Activated CD4-positive, alpha-beta T cell treated with anti-CD3 and anti-CD28 coated beads for 36 hours (primary cell): ENCODE results near the gene UBXN2A. TPM values are rescaled to one million over a fixed set of nuclear protein-coding genes. Genes with fewer than 3 reads are reported as not detected.
"Not testable (repeated sequence)": the region's sequence is repeated elsewhere in the genome, so short reads cannot be mapped to it uniquely, and the experiment has no call there.

Experiments
- ATAC-seq: fragments of 200-7000 bp; cut with Tn5 transposase; one replicate; pipeline ENCODE4 v1.10.0; 2021; ENCODE audit warnings: mild to moderate bottlenecking, moderate library complexity
- CTCF ChIA-PET: fragments of 350-600 bp; sonication (Branson Sonifier 250); formaldehyde crosslinking; loops from one replicate; lab custom pipeline; 2021; ENCODE audit warnings: antibody characterized with exemption; lab: Charles Lee
- POLR2A ChIA-PET: fragments of 350-600 bp; sonication (Branson Sonifier 250); formaldehyde crosslinking; loops from one replicate; lab custom pipeline; 2021; ENCODE audit warnings: antibody characterized with exemption, inconsistent platforms; lab: Charles Lee
- DNase-seq: peaks from one replicate; pipeline ENCODE4 v3.0.0-alpha.2; 2020
- H3K27ac Mint-ChIP-seq: one replicate; pipeline ENCODE4 v1.8.0; 2021; ENCODE audit warnings: mixed read lengths
- H3K27me3 Mint-ChIP-seq: one replicate; pipeline ENCODE4 v1.8.0; 2021; ENCODE audit warnings: mixed read lengths
- H3K36me3 Mint-ChIP-seq: one replicate; pipeline ENCODE4 v1.8.0; 2021; ENCODE audit warnings: low read depth, mixed read lengths
- H3K4me1 Mint-ChIP-seq: one replicate; pipeline ENCODE4 v1.8.0; 2021; ENCODE audit warnings: mixed read lengths
- H3K4me3 Mint-ChIP-seq: one replicate; pipeline ENCODE4 v1.8.0; 2021; ENCODE audit warnings: mild to moderate bottlenecking, moderate library complexity, mixed read lengths
- H3K9me3 Mint-ChIP-seq: one replicate; pipeline ENCODE4 v1.8.0; 2021; ENCODE audit warnings: low read depth, mixed read lengths
- intact Hi-C, 2 experiments: fragments of 100-400 bp; cut with DNase I in 1 of 2; cut with micrococcal nuclease in 1 of 2; formaldehyde crosslinking; loops; one replicate each; pipeline versions ENCODE4 v1.14.2 to v1.15.1; 2022 to 2024; cut with DNase I, micrococcal nuclease
- total RNA-seq, 2 experiments: library from RNA; stranded (reverse); gene quantifications; one replicate each; pipeline ENCODE4 v1.2.3, GENCODE V29; 2021

The UBXN2A gene
- total RNA-seq, 2 experiments from 2014 or later, result 9.1 to 10.5 TPM

GRCh38 chr2:24022975-24023575, 82.8 kb downstream of the UBXN2A start:
- no peak overlapping the region for H3K4me3 Mint-ChIP-seq
- DNase-seq (no peak), ATAC-seq (no peak)
- H3K9me3 Mint-ChIP-seq, result no peaks in the 10 kb centered on the region
- no peaks in the 10 kb centered on the region for H3K4me1 Mint-ChIP-seq
- H3K36me3 Mint-ChIP-seq, result peaks cover 9% of the 10 kb centered on the region
- ChIA-PET POLR2A (no interaction called here), CTCF (no interaction called here)
- H3K27me3 Mint-ChIP-seq, result no peaks in the 10 kb centered on the region
- intact Hi-C loops, result no loop called here
- H3K27ac Mint-ChIP-seq, result no peak overlapping the region

- ChIA-PET CTCF (no interaction called here), POLR2A (no interaction called here)
- Mint-ChIP-seq H3K4me1 (no peaks in the 10 kb centered on the region), H3K27me3 (no peaks in the 10 kb centered on the region), H3K9me3 (no peaks in the 10 kb centered on the region), H3K27ac (no peak overlapping the region), H3K36me3 (peaks cover 13% of the 10 kb centered on the region), H3K4me3 (no peak overlapping the region)
- no peak for ATAC-seq
- intact Hi-C loops, result no loop called here
- DNase-seq, result no peak
These were observed 83.8 kb downstream of the UBXN2A start for GRCh38 chr2:24024018-24024417.

GRCh38 chr2:24024996-24025663, 84.9 kb downstream of the UBXN2A start:
- intact Hi-C loops, result no loop called here
- no peaks in the 10 kb centered on the region for H3K4me1 Mint-ChIP-seq
- DNase-seq, result no peak
- no peak overlapping the region for H3K27ac Mint-ChIP-seq
- ChIA-PET POLR2A (interaction anchor here (0.6 kb wide), 1 partner anchor 22 kb away, joined by 4 read pairs; no protein-coding TSS in a partner anchor), CTCF (interaction anchor here (0.7 to 1.3 kb wide), 2 partner anchors 58 to 146 kb away, joined by 3 read pairs; no protein-coding TSS in a partner anchor)
- no peaks in the 10 kb centered on the region for H3K9me3 Mint-ChIP-seq
- peaks cover 24% of the 10 kb centered on the region for H3K36me3 Mint-ChIP-seq
- ATAC-seq, result no peak
- H3K4me3 Mint-ChIP-seq, result no peak overlapping the region
- H3K27me3 Mint-ChIP-seq, result no peaks in the 10 kb centered on the region

- CTCF ChIA-PET, result interaction anchor here (0.5 to 1.3 kb wide), 2 partner anchors 54 to 57 kb away, joined by 3 read pairs; no protein-coding TSS in a partner anchor
These were observed 86.0 kb downstream of the UBXN2A start for GRCh38 chr2:24026233-24026632.

GRCh38 chr2:24038786-24039499, 98.7 kb downstream of the UBXN2A start:
- intact Hi-C loops, result no loop called here
- CTCF ChIA-PET, result no interaction called here

More at GRCh38 chr2:24026233-24026632, 86.0 kb downstream of the UBXN2A start:
- Mint-ChIP-seq H3K36me3 (peaks cover 29% of the 10 kb centered on the region), H3K9me3 (no peaks in the 10 kb centered on the region), H3K4me1 (no peaks in the 10 kb centered on the region), H3K27me3 (no peaks in the 10 kb centered on the region), H3K27ac (no peak overlapping the region), H3K4me3 (no peak overlapping the region)
- intact Hi-C loops, result no loop called here
- DNase-seq, result no peak
- no peak for ATAC-seq
- POLR2A ChIA-PET, result no interaction called here

GRCh38 chr2:24040511-24040910, 100.2 kb downstream of the UBXN2A start:
- Mint-ChIP-seq H3K27ac (no peak overlapping the region), H3K27me3 (no peaks in the 10 kb centered on the region), H3K4me3 (no peak overlapping the region), H3K9me3 (no peaks in the 10 kb centered on the region), H3K4me1 (peaks cover 20% of the 10 kb centered on the region), H3K36me3 (peaks cover 27% of the 10 kb centered on the region)
- POLR2A ChIA-PET, result no interaction called here
- DNase-seq, result no peak
- ATAC-seq, result no peak
- intact Hi-C loops, result no loop called here
- CTCF ChIA-PET, result no interaction called here

More at GRCh38 chr2:24038786-24039499, 98.7 kb downstream of the UBXN2A start:
- Mint-ChIP-seq H3K4me3 (no peak overlapping the region), H3K36me3 (peaks cover 29% of the 10 kb centered on the region), H3K27me3 (no peaks in the 10 kb centered on the region), H3K9me3 (no peaks in the 10 kb centered on the region), H3K4me1 (peaks cover 15% of the 10 kb centered on the region), H3K27ac (no peak overlapping the region)
- POLR2A ChIA-PET, result no interaction called here
- ATAC-seq, result no peak
- no peak for DNase-seq

GRCh38 chr2:24043133-24043532, 102.9 kb downstream of the UBXN2A start:
- H3K9me3 Mint-ChIP-seq, H3K27me3 Mint-ChIP-seq, POLR2A ChIA-PET, H3K27ac Mint-ChIP-seq, intact Hi-C loops, ATAC-seq, H3K4me3 Mint-ChIP-seq, DNase-seq: not testable (repeated sequence)
- Mint-ChIP-seq H3K4me1 (peaks cover 22% of the 10 kb centered on the region), H3K36me3 (peaks cover 14% of the 10 kb centered on the region)
- CTCF ChIA-PET, result interaction anchor here (0.6 kb wide), 1 partner anchor 294 kb away, joined by 4 read pairs; no protein-coding TSS in a partner anchor

GRCh38 chr2:24045511-24046508, 105.5 kb downstream of the UBXN2A start:
- Mint-ChIP-seq H3K27me3 (peaks cover 5% of the 10 kb centered on the region), H3K4me3 (peak overlapping the region; percentile 88), H3K4me1 (peaks cover 25% of the 10 kb centered on the region), H3K27ac (peak overlapping the region; percentile 31), H3K9me3 (no peaks in the 10 kb centered on the region), H3K36me3 (peaks cover 1% of the 10 kb centered on the region)
- ChIA-PET POLR2A (interaction anchor here (1.0 kb wide), 1 partner anchor 119 kb away, joined by 3 read pairs; the partner anchor contains the start of gene ATAD2B), CTCF (interaction anchor here (0.6 to 2.1 kb wide), 2 partner anchors 119 to 683 kb away, joined by 3 to 12 read pairs; partner anchors contain the start of gene ATAD2B)
- intact Hi-C loops, result loop anchor here (2.0 to 5.0 kb wide), 3 partner anchors 39 to 445 kb away; partner anchors contain the start of genes NCOA1 (in 1 of the 2), TP53I3 (in 1 of the 2) and UBXN2A (in 1 of the 2)
- DNase-seq (no peak), ATAC-seq (no peak)

GRCh38 chr2:24046599-24046929, 106.3 kb downstream of the UBXN2A start:
- peaks cover 5% of the 10 kb centered on the region for H3K27me3 Mint-ChIP-seq
- peaks cover 25% of the 10 kb centered on the region for H3K4me1 Mint-ChIP-seq
- ChIA-PET CTCF (interaction anchor here (1.8 to 2.1 kb wide), 2 partner anchors 37 to 119 kb away, joined by 12 to 14 read pairs; partner anchors contain the start of genes ATAD2B and TP53I3), POLR2A (interaction anchor here (0.6 to 1.9 kb wide), 2 partner anchors 30 to 310 kb away, joined by 4 to 34 read pairs; partner anchors contain the start of gene SF3B6)
- no peaks in the 10 kb centered on the region for H3K9me3 Mint-ChIP-seq
- ATAC-seq, result no peak
- peaks cover 1% of the 10 kb centered on the region for H3K36me3 Mint-ChIP-seq
- no peak for DNase-seq
- H3K4me3 Mint-ChIP-seq, result peak overlapping the region; percentile 88
- peak overlapping the region; percentile 91 for H3K27ac Mint-ChIP-seq
- intact Hi-C loops, result loop anchor here (2.0 to 5.0 kb wide), 3 partner anchors 38 to 444 kb away; partner anchors contain the start of genes NCOA1 (in 1 of the 2), TP53I3 (in 1 of the 2) and UBXN2A (in 1 of the 2)
